ENCODE measurements around the gene MACROD2. TPM values are rescaled to one million over a fixed set of nuclear protein-coding genes. Genes with fewer than 3 reads are reported as not detected.

MACROD2 gene
- polyA plus RNA-seq, 1 donor (not counting 4 experiments of a cell fraction or from before 2014, with no cell fraction given), result 0.71 TPM

DNA sequence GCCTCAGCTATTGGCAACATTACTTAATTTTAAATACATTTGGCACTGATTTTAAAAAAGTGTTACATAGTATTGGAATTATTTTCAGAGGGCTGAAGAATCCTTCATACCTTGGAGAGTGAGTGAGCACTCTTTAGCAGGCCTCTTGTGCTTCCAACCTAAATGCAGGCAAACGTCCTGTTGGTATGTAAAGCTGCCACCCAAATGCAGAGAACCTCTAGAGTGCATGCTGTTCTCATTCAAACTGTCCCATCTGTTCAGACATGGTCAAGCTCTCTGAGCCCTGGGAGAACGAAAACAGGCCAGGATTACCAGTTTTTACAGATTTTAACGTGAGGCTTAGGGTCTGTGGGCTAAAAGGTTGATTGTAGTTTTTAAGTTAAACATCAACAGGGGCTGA lies 720.1 kb downstream of the MACROD2 start:
- Histone ChIP-seq H3K9me1 (ENCODE audit: control insufficient read depth, extremely low read depth, insufficient read depth, low read length) (no peaks in the 10 kb centered on the region), H3K27ac (ENCODE audit: control insufficient read depth, insufficient read depth, low read length) (no peak overlapping the region), H3K9ac (ENCODE audit: control insufficient read depth, extremely low read depth, insufficient read depth, low read length) (no peak overlapping the region), H3K4me1 (ENCODE audit: control insufficient read depth, extremely low read depth, insufficient read depth, low read length) (peaks cover 28% of the 10 kb centered on the region), H3K36me3 (ENCODE audit: control insufficient read depth in 2 of 2, extremely low read depth in 1 of 2, insufficient read depth in 2 of 2, low read length in 2 of 2) (no peaks in the 10 kb centered on the region), H2AFZ (ENCODE audit: control insufficient read depth, low read length) (no peak overlapping the region), H3K27me3 (ENCODE audit: control insufficient read depth, extremely low read depth, insufficient read depth, low read length) (no peaks in the 10 kb centered on the region), H3K9me3 (ENCODE audit: control insufficient read depth, low read depth, low read length) (no peaks in the 10 kb centered on the region), H3K79me2 (ENCODE audit: control insufficient read depth, insufficient read depth, low read length) (no peaks in the 10 kb centered on the region), H3K4me3 (ENCODE audit: control insufficient read depth in 2 of 3, extremely low read depth in 1 of 3, insufficient read depth in 2 of 3, low read depth in 1 of 3, low read length in 3 of 3) (no peak overlapping the region), H4K20me1 (ENCODE audit: control insufficient read depth, extremely low read depth, insufficient read depth, low read length) (no peaks in the 10 kb centered on the region), H3K4me2 (ENCODE audit: control insufficient read depth, extremely low read depth, insufficient read depth, low read depth, low read length) (no peak overlapping the region)
- FAIRE-seq (no peak), DNase-seq (ENCODE audit: low read depth, low spot score) (no peak)
- TF ChIP-seq EZH2 (IDR thresholded peaks at IDR 0.05; ENCODE audit: low read length), result no peak
- TF ChIP-seq, protein P1, sequence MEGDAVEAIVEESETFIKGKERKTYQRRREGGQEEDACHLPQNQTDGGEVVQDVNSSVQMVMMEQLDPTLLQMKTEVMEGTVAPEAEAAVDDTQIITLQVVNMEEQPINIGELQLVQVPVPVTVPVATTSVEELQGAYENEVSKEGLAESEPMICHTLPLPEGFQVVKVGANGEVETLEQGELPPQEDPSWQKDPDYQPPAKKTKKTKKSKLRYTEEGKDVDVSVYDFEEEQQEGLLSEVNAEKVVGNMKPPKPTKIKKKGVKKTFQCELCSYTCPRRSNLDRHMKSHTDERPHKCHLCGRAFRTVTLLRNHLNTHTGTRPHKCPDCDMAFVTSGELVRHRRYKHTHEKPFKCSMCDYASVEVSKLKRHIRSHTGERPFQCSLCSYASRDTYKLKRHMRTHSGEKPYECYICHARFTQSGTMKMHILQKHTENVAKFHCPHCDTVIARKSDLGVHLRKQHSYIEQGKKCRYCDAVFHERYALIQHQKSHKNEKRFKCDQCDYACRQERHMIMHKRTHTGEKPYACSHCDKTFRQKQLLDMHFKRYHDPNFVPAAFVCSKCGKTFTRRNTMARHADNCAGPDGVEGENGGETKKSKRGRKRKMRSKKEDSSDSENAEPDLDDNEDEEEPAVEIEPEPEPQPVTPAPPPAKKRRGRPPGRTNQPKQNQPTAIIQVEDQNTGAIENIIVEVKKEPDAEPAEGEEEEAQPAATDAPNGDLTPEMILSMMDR (optimal IDR thresholded peaks at IDR 0.05 in 1 of 3, IDR thresholded peaks at IDR 0.05 in 1 of 3, conservative IDR thresholded peaks at IDR 0.05 in 1 of 3; ENCODE audit: extremely low read depth in 1 of 3, insufficient read depth in 2 of 3, low read length in 3 of 3), result no peak
- dilution Hi-C loops (cut with MboI; ENCODE audit: extremely low pct_ligation_motif_present, low sequenced_read_pairs), result loop anchor here (25.0 kb wide), 1 partner anchor 378 kb away; the partner anchor contains the start of gene FLRT3

GRCh38 chr20:14716351-14716801 lies 721.1 kb downstream of the MACROD2 start:
- no peaks in the 10 kb centered on the region for H3K36me3 ChIP-seq (ENCODE audit: control insufficient read depth in 2 of 2, extremely low read depth in 1 of 2, insufficient read depth in 2 of 2, low read length in 2 of 2)
- H4K20me1 ChIP-seq (ENCODE audit: control insufficient read depth, extremely low read depth, insufficient read depth, low read length), result no peaks in the 10 kb centered on the region
- H3K4me3 ChIP-seq (ENCODE audit: control insufficient read depth in 2 of 3, extremely low read depth in 1 of 3, insufficient read depth in 2 of 3, low read depth in 1 of 3, low read length in 3 of 3), result no peak overlapping the region
- H3K9me1 ChIP-seq (ENCODE audit: control insufficient read depth, extremely low read depth, insufficient read depth, low read length), result no peaks in the 10 kb centered on the region
- no peak for DNase-seq (ENCODE audit: low read depth, low spot score)
- H3K9ac ChIP-seq (ENCODE audit: control insufficient read depth, extremely low read depth, insufficient read depth, low read length), result no peak overlapping the region
- peak; percentile 34 for FAIRE-seq
- H3K9me3 ChIP-seq (ENCODE audit: control insufficient read depth, low read depth, low read length), result no peaks in the 10 kb centered on the region
- no peaks in the 10 kb centered on the region for H3K27me3 ChIP-seq (ENCODE audit: control insufficient read depth, extremely low read depth, insufficient read depth, low read length)
- no peak for TF ChIP-seq EZH2 (IDR thresholded peaks at IDR 0.05; ENCODE audit: low read length)
- TF ChIP-seq, protein P1 (optimal IDR thresholded peaks at IDR 0.05 in 1 of 3, IDR thresholded peaks at IDR 0.05 in 1 of 3, conservative IDR thresholded peaks at IDR 0.05 in 1 of 3; ENCODE audit: extremely low read depth in 1 of 3, insufficient read depth in 2 of 3, low read length in 3 of 3), result no peak
- H3K79me2 ChIP-seq (ENCODE audit: control insufficient read depth, insufficient read depth, low read length), result no peaks in the 10 kb centered on the region
- peaks cover 18% of the 10 kb centered on the region for H3K4me1 ChIP-seq (ENCODE audit: control insufficient read depth, extremely low read depth, insufficient read depth, low read length)
- no peak overlapping the region for H2AFZ ChIP-seq (ENCODE audit: control insufficient read depth, low read length)
- H3K27ac ChIP-seq (ENCODE audit: control insufficient read depth, insufficient read depth, low read length), result no peak overlapping the region
- H3K4me2 ChIP-seq (ENCODE audit: control insufficient read depth, extremely low read depth, insufficient read depth, low read depth, low read length), result no peak overlapping the region
- dilution Hi-C loops (cut with MboI; ENCODE audit: extremely low pct_ligation_motif_present, low sequenced_read_pairs), result loop anchor here (25.0 kb wide), 1 partner anchor 379 kb away; the partner anchor contains the start of gene FLRT3
